ENCODE measurements around the gene LIPC. TPM values are rescaled to one million over a fixed set of nuclear protein-coding genes. Genes with fewer than 3 reads are reported as not detected.
A peak's percentile ranks its signal among the peaks of the same experiment; 100 is the strongest.

The LIPC gene
- total RNA-seq, 1 donor from 2014 or later: not detected

DNA sequence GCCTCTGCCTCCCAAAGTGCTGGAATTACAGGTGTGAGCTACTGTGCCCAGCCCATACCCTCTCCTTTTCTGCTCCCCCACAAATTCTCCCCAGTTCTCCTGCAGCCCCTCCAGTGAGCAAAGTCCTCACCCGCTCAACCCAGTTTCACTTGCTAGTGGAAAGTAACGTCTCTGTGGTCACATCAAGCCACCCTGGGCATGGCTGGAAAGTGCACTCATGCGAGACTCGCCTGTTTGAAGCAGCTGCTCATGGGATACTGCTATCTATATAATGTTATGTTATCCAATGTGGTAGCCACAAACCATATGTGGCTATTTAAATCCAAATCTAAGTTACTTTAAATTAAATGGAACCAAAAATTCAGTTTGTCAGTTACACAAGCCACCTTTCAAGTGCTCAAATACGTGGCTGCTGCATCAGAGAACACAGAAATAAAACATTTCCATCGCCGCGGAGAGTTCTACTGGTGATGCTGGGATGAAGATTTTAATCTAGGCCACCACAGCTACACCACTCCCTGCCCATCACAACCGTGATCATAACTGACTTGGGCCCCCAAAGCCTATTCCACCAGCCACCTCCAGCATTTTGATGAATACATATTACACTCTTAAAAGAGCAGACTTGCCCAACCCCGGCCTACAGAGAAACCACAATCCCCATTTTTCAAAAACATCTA lies 119.4 kb downstream of the LIPC start:
- no peak overlapping the region for H3K4me3 ChIP-seq
- TF ChIP-seq, protein P1, sequence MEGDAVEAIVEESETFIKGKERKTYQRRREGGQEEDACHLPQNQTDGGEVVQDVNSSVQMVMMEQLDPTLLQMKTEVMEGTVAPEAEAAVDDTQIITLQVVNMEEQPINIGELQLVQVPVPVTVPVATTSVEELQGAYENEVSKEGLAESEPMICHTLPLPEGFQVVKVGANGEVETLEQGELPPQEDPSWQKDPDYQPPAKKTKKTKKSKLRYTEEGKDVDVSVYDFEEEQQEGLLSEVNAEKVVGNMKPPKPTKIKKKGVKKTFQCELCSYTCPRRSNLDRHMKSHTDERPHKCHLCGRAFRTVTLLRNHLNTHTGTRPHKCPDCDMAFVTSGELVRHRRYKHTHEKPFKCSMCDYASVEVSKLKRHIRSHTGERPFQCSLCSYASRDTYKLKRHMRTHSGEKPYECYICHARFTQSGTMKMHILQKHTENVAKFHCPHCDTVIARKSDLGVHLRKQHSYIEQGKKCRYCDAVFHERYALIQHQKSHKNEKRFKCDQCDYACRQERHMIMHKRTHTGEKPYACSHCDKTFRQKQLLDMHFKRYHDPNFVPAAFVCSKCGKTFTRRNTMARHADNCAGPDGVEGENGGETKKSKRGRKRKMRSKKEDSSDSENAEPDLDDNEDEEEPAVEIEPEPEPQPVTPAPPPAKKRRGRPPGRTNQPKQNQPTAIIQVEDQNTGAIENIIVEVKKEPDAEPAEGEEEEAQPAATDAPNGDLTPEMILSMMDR (IDR thresholded peaks at IDR 0.05): no peak
- TF ChIP-seq POLR2AphosphoS5 (IDR thresholded peaks at IDR 0.05; ENCODE audit: insufficient read depth in 1 of 2, low read depth in 1 of 2) (no peak), POLR2A (IDR thresholded peaks at IDR 0.05) (no peak)

GRCh38 chr15:58551764-58552504 lies 120.1 kb downstream of the LIPC start:
- peak; percentile 67 to 84 for DNase-seq (ENCODE audit: extremely low spot score in 2 of 2)
- TF ChIP-seq, protein P1 (IDR thresholded peaks at IDR 0.05): no peak
- TF ChIP-seq POLR2AphosphoS5 (IDR thresholded peaks at IDR 0.05; ENCODE audit: insufficient read depth in 1 of 2, low read depth in 1 of 2) (peak in 1 of 2 donors; percentile 37), POLR2A (IDR thresholded peaks at IDR 0.05) (no peak)
- H3K4me3 ChIP-seq: peak overlapping the region; percentile 27 to 30

More for the DNA sequence above, 119.4 kb downstream of the LIPC start:
- peaks cover 24% of the 10 kb centered on the region for H3K4me1 ChIP-seq
- intact Hi-C loops (cut with DNase I): no loop called here
- peak overlapping the region; percentile 71 for H3K27ac ChIP-seq
- no peaks in the 10 kb centered on the region for H3K9me3 ChIP-seq
- DNase-seq (ENCODE audit: extremely low spot score in 2 of 2): peak; percentile 42 to 58
- no peaks in the 10 kb centered on the region for H3K36me3 ChIP-seq
- H3K27me3 ChIP-seq: no peaks in the 10 kb centered on the region

DNA sequence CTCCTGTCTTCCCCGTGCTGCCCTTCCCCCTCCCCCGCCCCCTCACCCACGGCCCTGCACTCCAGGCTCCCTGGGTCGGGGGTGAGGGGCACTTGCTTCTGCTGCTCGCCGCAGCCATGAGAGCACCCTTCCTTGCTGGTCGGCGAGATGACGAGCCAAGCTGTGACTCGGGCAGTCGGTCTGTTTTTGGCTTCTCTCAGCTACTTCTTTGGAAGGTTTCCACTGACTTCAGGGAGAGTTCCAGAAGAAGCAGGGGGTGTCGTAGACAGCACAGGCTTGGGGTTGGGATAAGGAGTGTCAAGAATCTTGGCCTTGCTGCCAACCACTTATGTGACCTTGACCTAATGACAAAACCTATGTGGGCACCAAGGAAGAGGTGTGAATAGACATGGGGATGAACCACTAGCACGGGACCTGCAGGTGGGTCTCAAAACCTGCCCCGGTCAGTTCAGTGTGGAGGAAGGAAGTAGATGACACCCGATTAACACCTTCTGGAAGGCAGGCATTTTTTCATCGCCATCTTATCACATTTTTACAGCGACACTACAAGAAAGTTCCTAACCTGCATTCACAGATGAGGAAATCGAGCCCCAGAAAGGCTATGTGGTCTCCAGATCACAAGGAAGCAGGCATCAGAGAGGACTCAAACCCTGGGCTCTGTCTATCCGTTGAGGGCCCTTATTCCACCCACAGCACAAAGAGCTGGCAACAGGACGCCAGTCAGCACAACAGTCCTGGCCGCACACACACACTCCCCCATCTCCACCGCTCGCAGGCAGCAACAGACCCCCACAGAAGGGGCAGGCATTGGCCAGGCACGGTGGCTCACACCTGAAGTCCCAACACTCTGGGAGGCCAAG lies 120.9 kb downstream of the LIPC start:
- H3K4me3 ChIP-seq: peak overlapping the region; percentile 27 to 30
- H3K4me1 ChIP-seq: peaks cover 24% of the 10 kb centered on the region
- TF ChIP-seq POLR2AphosphoS5 (IDR thresholded peaks at IDR 0.05; ENCODE audit: insufficient read depth in 1 of 2, low read depth in 1 of 2) (no peak), POLR2A (IDR thresholded peaks at IDR 0.05) (no peak)
- TF ChIP-seq, protein P1 (IDR thresholded peaks at IDR 0.05): no peak
- peak in 1 of 2 donors; percentile 52 for DNase-seq (ENCODE audit: extremely low spot score in 2 of 2)
- intact Hi-C loops (cut with DNase I): no loop called here
- H3K27ac ChIP-seq: peak overlapping the region; percentile 71
- no peaks in the 10 kb centered on the region for H3K9me3 ChIP-seq
- H3K27me3 ChIP-seq: no peaks in the 10 kb centered on the region
- H3K36me3 ChIP-seq: no peaks in the 10 kb centered on the region

More at GRCh38 chr15:58551764-58552504, 120.1 kb downstream of the LIPC start:
- no peaks in the 10 kb centered on the region for H3K36me3 ChIP-seq
- H3K27ac ChIP-seq: peak overlapping the region; percentile 71
- H3K9me3 ChIP-seq: no peaks in the 10 kb centered on the region
- H3K4me1 ChIP-seq: peaks cover 24% of the 10 kb centered on the region
- intact Hi-C loops (cut with DNase I): no loop called here
- no peaks in the 10 kb centered on the region for H3K27me3 ChIP-seq

DNA sequence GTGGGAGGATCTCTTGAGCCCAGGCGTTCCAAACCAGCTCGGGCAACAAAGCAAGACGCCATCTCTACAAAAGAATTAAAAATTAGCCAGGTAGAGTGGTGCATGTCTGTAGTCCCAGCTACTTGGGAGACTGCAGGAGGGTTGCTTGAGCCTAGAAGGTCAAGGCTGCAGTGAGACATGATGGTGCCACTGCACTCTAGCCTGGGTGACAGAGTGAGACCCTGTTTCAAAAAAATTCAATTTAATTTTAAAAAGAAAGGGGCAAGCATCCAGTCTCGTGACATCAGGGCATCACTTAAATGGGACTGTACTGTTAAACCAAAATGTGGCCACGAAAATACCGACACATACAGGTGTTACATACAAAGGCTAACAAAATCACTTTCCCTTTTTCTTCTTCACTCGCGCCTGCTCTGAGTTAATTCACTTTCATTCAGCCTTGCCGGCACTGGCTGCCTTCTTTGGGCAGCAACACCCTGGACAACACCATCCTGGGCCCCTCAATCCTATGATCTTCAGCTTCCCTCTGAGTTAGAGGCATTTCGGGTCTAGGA lies 121.7 kb downstream of the LIPC start:
- Histone ChIP-seq H3K36me3 (no peaks in the 10 kb centered on the region), H3K27me3 (no peaks in the 10 kb centered on the region), H3K9me3 (no peaks in the 10 kb centered on the region), H3K4me1 (peaks cover 22% of the 10 kb centered on the region), H3K27ac (no peak overlapping the region), H3K4me3 (no peak overlapping the region)
- TF ChIP-seq, protein P1 (IDR thresholded peaks at IDR 0.05): no peak
- TF ChIP-seq POLR2AphosphoS5 (IDR thresholded peaks at IDR 0.05; ENCODE audit: insufficient read depth in 1 of 2, low read depth in 1 of 2): no peak
- TF ChIP-seq POLR2A (IDR thresholded peaks at IDR 0.05): no peak
- intact Hi-C loops (cut with DNase I): no loop called here
- DNase-seq (ENCODE audit: extremely low spot score in 2 of 2): peak in 1 of 2 donors; percentile 72
